Cerebellar cortex (tissue), 1 donor: ENCODE data around the gene FAP.

Source experiments
- DNase-seq: peaks from one replicate; pipeline ENCODE4 v3.0.0-alpha.2; 2015; ENCODE audit warnings: low spot score

FAP gene

GRCh38 chr2:162126111-162126519 lies 117.1 kb downstream of the FAP start:
- DNase-seq = no peak

GRCh38 chr2:162125138-162125537 lies 118.1 kb downstream of the FAP start:
- no peak for DNase-seq

- DNase-seq = peak; percentile 68
Measured at GRCh38 chr2:162123806-162124758, 119.2 kb downstream of the FAP start.
